Activated gamma-delta T cell (primary cell): ENCODE data around the gene DPP4.
A peak's percentile ranks its signal among the peaks of the same experiment; 100 is the strongest.

Source experiments
- DNase-seq: peaks from one replicate; lab custom pipeline; 2025; lab: John Stamatoyannopoulos, UW
- total RNA-seq, 2 donors: gene quantifications; one replicate each; lab custom pipeline; 2026; lab: John Stamatoyannopoulos, UW

DPP4 gene
- 131 to 143 reads per million in 2 donors for total RNA-seq

DNA sequence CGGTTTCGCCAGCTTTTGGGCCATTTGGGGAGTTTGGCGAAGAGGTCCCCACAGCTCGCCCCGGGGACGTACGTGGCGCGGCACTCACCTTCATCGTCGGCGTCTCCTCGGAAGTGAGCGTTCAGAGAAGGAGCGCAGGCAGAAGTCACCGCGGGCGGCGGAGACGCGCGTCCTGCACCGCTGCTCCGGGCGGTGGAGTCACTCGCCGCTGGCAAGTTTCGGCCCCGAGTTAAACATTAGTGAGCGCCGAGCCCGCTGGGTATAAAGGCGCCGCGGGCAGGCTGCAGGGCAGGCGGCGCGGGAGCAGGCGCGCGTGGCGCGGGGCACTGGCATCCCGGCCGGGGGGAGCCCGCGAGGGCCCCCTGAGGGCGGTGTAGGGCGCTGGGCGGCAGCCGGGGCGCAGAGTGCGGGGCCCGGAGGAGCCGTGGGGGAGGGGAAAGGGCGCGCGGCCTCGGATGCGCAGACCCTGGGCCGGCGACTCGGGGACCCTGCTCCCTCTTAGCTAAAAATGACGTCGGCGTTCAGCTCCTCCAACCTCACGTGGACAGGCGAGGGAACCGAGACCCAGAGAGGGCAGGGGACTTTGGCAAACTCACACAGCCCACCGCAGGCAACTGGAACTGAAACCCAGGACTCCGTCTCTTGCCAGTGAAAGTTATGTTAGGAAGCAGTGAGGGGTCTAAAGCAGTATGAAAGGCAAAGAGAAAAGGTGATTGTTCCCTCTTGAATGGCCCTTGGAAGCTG is at the start of gene DPP4:
TSS of gene DPP4 (minus strand) at position 328 of the 744 bp plus-strand sequence. CDS start at position 94, 234 bp downstream.
- DNase-seq: peak; percentile 31

DNA sequence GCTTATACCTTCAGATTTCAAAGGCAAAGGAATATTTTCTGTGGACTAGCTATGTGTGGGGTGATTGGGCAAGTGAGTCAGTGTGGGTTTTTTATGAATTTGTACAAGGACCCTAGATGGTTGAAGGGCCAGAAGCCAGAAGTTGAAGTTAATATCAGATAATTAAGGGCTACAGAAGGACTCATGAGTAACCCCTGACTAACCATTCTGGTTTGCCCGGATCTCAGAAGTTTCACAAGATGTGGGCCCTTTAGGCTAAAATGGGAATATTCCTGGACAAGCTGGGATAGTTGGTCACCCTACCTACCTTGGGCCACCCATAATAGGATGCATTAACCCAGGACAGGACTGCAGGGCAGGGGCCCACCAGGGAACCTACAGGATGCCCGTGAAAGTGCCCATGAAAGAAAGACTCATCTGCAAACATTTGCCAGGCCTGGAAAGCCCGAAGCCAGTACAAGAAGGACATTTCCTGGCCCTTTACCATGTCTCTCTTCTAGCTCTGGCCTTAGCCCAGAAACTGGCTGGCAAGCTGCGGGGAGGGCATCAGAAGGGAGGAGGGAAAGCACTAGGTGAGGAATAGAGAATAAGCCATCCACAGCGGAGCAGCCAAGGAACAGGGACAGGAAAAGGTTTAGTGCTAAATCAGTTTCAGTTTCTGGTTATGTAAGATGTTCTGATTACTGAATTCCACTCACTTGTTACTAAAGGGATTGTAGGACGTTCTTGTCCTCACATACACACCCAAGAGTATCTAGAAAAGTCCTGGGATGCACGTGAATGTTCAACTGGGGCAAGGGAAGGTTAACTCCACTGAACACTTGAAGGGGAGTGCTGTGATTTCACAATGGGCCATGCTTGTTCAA is 44.4 kb upstream of the DPP4 start:
- DNase-seq: no peak

DNA sequence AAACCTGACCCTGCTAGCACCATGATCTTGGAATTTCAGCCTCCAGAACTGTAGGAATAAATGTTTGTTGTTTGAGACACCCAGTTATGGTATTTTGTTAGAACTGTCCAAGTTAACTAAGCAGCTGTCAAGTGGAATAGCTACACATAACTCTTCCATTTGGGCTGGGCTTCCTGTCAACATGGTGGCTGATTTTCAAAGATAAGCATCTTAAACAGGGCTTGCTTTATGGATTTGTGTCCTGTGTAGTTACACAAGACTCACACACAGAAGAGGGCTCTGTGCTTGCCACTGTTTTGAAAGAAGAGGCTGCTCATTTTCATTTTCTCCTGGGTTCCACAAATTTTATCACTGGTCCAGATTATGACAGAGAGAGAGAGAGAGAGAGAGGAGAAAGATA is 42.3 kb upstream of the DPP4 start:
- DNase-seq: no peak

- no peak for DNase-seq
Observed at GRCh38 chr2:162115076-162115475, 41.1 kb upstream of the DPP4 start.

DNA sequence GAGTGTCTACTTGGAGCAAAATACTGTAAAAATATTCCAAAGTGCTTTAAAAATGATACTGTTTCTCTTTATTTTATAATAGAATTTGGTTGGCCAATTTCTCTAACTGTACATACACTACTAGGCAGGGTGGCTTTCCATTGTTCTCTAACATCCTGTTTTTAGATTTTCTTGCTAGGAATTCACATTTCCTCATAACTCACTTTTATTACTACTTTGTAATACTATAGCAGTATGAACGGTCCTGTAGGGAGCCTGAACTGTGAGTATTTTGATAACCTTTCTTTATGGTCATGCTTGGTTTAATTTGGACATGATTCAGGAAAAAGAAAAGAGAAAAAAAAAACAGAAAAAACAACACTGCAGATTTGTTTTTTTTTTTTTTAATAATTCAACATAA is 40.3 kb upstream of the DPP4 start:
- no peak for DNase-seq

- no peak for DNase-seq
Observed at GRCh38 chr2:162113776-162114168, 39.8 kb upstream of the DPP4 start.

DNA sequence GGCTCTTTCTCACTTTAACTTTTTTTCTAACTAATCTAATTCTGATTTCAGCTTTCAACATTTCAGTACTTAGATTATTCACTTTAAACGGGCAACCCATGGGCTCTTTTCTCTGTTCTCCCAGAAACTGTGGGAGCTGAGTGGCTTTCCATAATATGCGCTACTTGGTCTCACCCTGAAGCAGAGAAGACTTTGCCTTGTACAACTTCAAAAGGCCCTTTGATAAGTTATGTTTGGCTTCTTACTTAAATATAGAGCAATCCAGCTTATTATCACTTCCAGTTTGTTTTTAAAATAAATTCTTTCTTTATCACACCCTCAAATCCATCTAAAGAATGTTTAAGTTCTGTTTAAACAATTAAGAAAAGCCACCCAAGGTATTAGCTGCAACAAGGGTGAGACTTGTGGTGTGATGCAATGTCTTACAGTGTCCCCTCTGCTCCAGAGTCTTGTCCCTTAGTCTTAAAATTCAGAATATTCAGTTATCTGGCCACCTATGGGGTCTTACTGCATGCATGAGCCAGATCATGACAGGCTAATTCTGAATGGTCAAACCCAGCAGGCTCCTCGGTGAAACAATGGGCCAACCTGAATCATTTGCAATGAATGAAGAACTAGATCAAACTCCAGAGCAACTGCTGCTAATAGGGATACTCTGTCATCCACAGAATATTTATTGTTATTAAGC is 39.2 kb upstream of the DPP4 start:
- DNase-seq: no peak

DNA sequence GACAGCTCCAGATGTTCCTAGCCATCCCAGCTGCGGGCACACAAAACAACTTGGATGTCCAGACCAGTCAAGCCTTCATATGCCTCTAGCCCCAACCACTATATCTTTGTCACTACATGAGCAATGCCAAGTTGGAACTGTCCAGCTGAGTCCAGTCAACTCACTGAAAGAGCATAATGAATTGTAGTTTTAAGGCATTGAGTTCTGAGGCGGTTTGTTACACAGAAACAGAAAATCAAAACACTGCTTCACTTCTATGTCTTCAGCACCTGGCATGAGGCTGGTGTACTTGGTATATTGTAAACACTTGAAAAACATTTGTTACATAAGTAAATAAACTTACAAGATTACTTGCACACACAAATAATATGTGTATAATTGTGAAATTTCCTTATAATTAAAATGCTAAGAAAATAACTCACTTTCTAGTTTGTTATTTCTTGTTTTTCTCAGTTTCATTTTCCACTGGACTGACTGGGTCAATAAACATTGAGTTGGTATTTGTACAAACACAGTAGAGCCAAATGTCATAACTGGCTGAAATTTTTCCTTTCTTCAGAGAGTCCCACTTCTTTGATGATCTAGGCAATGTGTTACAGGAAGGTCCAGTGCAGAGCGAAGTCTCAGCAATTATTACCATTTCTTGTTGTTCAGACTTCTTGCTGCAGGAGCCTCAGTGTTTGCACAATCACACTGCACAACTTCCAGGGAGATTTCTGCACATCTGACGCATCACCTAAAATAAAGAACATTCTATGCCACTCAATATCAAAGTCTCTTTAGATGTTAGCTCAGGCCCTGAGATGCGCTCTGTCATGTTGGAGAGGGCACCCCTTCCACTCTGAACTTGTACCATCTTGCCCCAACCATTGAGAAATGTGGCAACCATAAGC is 38.2 kb upstream of the DPP4 start:
- DNase-seq: no peak

DNA sequence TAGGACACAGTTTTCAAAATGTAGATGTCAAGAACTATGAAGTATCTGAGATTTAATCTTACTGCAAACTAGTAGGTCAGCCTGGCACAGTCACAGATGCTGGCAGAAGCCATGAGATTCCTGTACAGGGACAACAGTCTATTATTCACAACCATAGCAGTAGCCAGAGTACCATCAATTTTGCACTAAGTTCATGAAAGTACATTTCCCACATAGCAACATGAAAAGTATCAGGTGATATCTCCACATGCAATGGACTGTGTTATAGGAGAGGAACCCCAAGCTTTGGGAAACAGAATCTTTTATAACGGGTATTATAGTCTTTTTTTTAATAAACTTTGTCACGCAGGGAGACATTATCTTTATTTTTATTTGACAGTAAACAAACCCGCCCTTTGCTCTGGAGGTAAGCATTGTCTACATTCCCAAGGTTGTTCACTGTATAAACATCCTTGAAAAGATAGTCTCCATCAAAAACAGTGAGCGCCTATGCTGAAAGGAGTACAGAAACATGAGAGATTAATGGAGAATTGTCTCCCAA is 33.4 kb upstream of the DPP4 start:
- DNase-seq: no peak

DNA sequence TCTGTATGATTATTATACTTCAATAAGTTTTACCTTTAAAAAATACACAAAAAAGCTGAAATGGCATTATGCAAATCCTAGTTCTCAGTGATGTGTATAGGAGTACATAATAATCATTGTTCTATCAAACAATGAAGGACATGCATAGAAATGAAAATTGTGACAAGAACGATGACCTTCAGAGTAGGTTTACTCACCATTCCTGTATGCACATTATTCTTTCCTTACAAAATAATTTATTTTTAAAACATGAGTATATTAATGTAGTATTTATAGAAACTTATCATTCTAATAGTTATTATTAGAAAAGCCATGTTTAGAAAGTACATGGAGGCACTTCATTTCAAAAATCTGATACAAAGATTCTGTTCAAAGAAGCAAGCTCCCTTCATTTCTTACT is 32.7 kb upstream of the DPP4 start:
- no peak for DNase-seq

GRCh38 chr2:162106146-162106551 is 32.1 kb upstream of the DPP4 start:
- no peak for DNase-seq

DNA sequence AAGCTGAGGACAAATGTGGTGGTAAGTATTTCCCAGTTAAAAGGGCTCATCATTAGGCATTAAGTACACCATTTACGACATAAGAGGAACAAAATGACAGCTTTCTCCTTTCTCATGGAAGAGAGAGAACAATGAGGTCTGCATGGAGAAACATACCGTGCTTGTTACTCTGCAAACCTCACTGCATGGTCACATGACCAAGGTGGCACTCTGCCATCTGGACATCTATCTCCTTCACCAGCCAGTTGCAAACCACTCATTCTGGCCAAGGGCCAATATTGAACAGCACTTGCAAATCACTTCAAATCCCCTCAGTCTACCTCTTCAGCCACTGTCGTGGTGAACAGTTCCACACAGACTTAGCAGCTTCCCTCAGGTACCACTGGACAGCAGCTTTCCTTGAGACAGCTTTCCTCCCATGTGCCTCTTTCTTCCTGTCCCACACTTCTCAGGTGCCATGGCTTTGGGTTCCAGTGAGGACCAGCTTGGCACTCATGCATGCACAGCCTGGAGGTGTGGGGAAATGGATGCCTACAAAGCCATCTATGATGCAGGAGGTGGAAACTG is 29.5 kb upstream of the DPP4 start:
- DNase-seq: no peak

- no peak for DNase-seq
Observed at GRCh38 chr2:162100579-162100978, 26.6 kb upstream of the DPP4 start.

GRCh38 chr2:162099836-162100235 is 25.8 kb upstream of the DPP4 start:
- DNase-seq: no peak

- DNase-seq: no peak
Observed at GRCh38 chr2:162092658-162093556, 18.9 kb upstream of the DPP4 start.

DNA sequence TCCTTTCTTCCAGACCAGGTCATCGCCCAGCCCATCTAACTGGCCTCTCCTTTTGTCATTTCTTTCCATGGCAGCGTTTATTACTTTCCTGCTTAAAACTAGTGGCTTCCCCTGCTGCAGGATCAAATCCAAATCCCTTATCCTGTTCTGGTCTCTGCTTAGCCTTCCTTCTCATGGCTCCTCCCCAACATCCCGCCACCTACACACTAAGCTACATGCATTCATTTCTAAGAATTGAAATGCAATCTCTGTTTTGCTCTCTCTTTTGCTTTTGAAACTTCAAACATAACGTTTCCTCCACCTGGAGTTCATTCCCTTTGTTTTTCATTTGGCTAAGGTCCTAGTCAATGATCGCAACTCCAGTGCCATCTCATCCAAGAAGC is 18.0 kb upstream of the DPP4 start:
- no peak for DNase-seq

DNA sequence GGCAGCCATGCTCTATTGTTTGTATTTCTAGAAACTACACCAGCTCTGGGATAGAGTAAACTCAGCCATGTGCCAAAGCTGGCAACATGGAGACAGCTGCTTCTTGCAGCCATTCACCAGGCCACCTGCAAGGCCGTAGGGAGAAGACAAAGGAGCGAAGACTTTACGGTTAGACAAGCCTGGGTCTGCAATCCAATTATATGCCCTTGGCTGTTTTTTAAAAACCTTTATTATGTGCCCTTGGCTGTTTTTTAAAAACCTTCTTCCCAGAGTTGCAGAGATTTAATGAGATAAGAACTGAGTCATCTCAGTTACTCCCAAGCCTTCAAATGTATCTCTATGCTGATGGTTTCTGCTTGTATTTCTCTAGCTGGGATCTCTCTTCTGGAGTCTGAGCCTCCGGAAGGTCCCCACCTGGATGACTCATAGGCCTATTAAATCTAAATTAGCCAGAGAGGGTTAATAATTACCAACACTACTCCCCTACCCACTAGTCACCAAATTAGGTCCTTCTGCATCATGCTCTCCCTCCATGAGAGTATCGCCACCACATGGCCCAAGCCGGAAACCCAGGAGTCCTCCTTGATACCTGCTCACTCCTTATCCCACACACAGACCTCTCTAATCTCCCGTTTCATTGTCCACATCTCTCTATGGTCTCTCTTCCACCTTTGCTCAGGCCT is 17.5 kb upstream of the DPP4 start:
- DNase-seq: no peak

DNA sequence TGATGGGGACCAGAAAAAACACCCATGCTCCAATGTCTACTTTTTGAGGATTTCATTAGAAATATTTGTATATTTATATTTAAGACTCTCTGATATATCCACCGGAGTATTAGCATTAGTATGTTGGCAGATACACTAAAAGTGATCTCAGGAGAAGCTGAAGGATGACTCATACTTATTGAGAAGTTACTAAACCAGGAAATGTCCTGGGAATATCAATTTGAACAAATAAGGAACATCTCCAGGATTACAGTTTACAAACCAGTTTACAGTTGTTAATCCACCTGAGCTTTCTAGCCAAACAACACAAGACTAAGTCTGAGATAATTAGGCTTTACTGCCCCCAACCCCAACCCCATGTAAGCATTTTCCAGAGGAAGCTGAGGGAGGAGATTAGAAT is 16.1 kb upstream of the DPP4 start:
- DNase-seq: no peak

- no peak for DNase-seq
Observed at GRCh38 chr2:162086904-162087303, 12.9 kb upstream of the DPP4 start.
